Activated effector memory CD4-positive, alpha-beta T cell treated with Interleukin-2 at 50 U/mL for 16 hours (primary cell): Measurements from ENCODE around the gene HEATR3.
A peak's percentile ranks its signal among the peaks of the same experiment; 100 is the strongest.
"Not testable (repeated sequence)": the region's sequence is repeated elsewhere in the genome, so short reads cannot be mapped to it uniquely, and the experiment has no call there.

ENCODE experiments used
- DNase-seq: peaks from one replicate; pipeline ENCODE4 v3.0.0-alpha.2; 2020

Gene HEATR3

GRCh38 chr16:50114357-50115129 lies 48.8 kb downstream of the HEATR3 start:
- DNase-seq, result no peak

- DNase-seq, result no peak
Measured at GRCh38 chr16:50120711-50121110, 54.9 kb downstream of the HEATR3 start.

DNA sequence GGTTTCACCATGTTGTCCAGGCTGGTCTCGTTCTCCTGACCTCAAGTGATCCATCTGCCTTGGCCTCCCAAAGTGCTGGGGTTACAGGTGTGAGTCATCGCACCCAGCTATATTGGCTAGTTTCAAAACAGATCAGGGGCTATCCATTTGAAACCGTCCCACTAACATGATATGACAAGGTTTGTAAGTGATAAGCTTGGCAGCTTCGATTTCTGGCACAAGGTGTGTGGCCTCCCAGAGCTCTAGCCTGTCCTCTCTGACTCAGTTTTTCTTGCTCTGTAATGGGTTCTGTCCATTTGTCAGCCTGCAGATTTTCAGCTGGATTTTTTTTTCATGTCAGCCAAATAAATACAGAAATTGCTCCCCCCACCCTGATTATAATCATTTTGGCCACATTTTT lies 55.5 kb downstream of the HEATR3 start:
- DNase-seq, result no peak

DNA sequence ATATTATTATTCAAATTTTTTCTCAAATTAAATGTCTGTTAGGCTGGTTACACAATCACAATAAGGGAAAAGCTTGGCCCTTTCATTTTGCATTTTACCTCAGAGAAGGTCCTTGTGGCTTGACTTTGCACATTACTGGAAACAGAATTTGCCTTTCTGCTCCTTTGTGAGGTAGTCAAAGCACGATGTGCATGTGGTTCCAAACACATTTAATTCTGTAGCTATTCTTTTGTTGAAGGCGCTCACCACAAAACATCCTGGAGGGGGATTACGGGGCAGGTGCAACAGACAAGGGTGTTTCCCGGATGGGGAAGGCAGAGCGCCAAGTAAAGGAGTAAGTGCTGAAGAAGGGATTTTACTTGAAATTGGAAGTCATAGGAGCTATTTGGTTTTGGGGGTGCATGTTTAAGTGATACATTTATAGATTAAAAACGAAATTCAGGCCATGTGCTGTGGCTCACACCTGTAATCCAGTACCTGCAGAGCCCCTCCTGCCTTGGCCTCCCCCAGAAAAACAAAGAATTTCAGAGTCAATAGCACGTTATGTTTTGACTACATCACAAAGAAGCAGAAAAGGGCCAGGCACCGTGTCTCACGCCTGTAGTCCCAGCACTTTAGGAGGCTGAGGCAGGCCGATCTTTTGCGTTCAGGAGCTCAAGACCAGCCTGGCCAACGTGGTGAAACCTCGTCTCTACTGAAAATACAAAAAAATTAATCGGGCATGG lies 56.1 kb downstream of the HEATR3 start:
- DNase-seq, result no peak

- DNase-seq, result no peak
Measured at GRCh38 chr16:50123417-50123816, 57.6 kb downstream of the HEATR3 start.

DNA sequence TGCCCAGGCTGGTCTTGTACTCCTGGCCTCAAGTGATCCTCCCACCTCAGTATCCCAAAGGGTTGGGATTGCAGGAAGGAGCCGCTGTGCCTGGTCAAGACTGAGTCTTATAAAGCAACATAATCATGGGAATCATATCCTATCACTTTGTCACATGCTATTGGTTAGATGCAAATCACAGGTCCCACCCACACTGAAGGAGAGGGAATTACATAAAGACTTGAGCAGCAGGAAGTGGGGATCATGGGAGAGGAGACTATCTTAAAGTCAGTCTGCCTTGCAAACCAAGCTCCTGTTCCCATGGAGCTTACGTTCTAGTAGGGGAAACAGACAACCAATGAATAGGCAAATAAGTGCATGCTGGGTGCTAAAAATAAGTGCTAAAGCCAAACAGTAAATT lies 59.0 kb downstream of the HEATR3 start:
- DNase-seq, result no peak

- no peak for DNase-seq
Measured at GRCh38 chr16:50126183-50126582, 60.4 kb downstream of the HEATR3 start.

- not testable (repeated sequence) for DNase-seq
Measured at GRCh38 chr16:50132571-50132970, 66.8 kb downstream of the HEATR3 start.

GRCh38 chr16:50133214-50133613 lies 67.4 kb downstream of the HEATR3 start:
- no peak for DNase-seq

GRCh38 chr16:50136399-50136798 lies 70.6 kb downstream of the HEATR3 start:
- no peak for DNase-seq

DNA sequence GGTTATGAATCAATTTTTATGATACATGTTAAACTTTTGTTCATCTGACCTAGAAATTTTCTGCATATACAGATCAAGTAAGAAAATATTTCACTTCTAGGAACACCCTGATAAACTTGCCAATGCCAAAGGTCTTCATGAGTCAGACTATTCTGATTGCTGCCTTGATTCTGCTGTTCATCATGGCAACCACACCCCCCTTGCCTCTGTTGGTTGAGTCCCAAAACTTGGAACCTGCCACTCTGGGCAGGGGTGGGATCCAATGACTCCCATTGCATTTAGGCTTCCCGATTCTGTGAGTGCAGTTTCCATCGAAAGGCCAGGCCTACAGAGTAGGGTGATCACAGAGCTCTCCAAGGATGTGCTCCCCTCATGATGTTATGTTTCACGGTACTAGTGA lies 71.5 kb downstream of the HEATR3 start:
- DNase-seq, result no peak

- DNase-seq, result no peak
Measured at GRCh38 chr16:50139580-50139979, 73.8 kb downstream of the HEATR3 start.

- no peak for DNase-seq
Measured at GRCh38 chr16:50144211-50144610, 78.4 kb downstream of the HEATR3 start.

DNA sequence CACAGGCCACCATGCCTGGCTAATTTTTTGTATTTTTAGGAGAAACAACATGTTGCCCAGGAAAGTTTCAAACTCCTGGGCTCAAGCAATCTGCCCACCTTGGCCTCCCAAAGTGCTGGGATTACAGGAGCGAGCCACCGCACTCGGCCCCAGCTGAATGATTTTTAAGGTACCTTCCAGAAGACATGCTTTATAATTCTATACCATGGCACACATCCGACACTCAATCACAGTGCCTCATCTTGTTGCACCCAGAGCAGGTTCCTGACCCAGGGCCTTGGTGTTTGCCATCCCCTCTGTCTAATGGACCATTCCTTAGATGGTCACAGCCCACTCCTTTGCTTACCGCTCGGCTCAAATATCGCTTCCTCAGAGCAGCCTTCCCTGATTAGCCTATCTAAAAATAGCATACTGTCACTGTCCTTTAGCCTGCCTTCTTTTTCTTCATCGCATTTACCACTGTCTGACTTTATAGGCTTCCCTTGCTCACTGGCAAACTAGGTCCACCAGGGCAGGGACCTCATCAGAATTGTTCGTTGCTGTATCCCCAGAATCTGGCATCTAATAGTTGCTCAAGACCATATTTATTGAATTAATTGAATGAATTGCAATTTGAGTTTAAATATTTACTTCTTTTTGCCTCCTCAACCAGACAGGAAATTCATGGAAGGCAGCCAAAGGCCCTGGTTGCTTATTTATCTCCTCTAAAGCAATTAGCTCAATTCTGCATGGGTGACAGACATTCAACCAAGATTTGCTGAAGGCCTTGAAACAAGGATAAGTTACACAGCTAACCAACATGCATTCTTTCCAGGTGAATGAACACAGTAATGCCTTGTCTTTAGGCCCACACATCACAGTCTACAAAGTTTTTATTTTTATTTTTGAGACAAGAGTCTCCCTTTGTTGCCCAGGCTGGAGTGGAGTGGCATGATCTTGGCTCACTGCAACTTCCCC lies 81.0 kb downstream of the HEATR3 start:
- DNase-seq, result no peak

- no peak for DNase-seq
Measured at GRCh38 chr16:50151322-50151721, 85.6 kb downstream of the HEATR3 start.

DNA sequence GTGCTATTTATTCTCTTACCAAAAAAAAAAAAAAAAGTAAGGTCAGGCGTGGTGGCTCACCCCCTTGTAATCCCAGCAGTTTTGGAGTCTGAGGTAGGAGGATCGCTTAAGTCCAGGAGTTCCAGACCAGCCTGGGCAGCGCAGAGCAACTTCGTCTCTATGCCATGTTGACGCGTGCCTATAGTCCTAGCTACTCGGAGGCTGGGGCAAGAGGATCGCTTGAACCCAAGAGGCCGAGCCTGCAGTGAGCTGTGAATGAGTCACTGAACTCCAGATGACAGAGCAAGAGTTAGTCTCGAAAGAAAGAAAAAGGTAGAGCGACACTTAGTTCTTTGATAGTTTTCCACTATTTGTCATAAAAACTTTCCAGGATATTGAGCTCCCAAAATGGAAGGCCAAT lies 86.0 kb downstream of the HEATR3 start:
- DNase-seq, result no peak

DNA sequence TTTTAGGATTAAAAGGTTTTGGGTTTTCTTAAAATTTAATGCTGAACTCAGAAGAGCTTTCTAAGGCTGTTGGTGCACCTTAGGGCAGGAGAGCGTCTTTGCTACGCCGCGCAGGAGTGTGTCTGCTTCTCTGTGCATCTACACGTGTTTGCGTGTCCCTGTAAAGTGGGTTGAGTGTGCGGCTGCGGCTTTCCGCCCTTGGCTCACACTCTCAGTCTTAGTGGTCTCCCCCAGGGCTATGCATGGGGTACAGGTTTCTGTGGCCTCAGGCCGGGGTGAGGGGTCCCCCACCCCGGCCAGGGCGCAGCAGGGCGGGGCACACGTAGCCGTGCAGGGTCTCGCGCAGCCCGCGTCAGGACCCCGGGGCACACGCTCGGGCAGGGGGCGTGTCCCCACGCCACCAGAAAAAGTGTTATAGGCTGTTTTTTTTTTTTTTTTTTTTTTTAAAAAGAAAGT lies 86.6 kb downstream of the HEATR3 start:
- DNase-seq, result peak; percentile 62

- DNase-seq, result peak; percentile 89
Measured at GRCh38 chr16:50152807-50153595, 87.2 kb downstream of the HEATR3 start, which contains the start of gene TENT4B. TSS of gene TENT4B (plus strand) at chr16:50153306. CDS start at chr16:50153622, 316 bp downstream.

- no peak for DNase-seq
Measured at GRCh38 chr16:50153596-50154419, 88.0 kb downstream of the HEATR3 start.

GRCh38 chr16:50154420-50154950 lies 88.7 kb downstream of the HEATR3 start:
- no peak for DNase-seq

GRCh38 chr16:50155925-50156324 lies 90.2 kb downstream of the HEATR3 start:
- no peak for DNase-seq
